Measurements from ENCODE around the gene CNTN5.

GRCh38 chr11:100353083-100353482, 1332.3 kb downstream of the CNTN5 start:
- TF ChIP-seq DPF2 (IDR thresholded peaks at IDR 0.05) (no peak), ZSCAN29 (IDR thresholded peaks at IDR 0.05) (no peak), CEBPZ (IDR thresholded peaks at IDR 0.05; ENCODE audit: low read depth, low read length) (no peak)
